Stomach (tissue), 4 donors: Measurements from ENCODE around the gene CACNA1I.

Experiments
- POLR2A ChIP-seq, 4 donors: fragments of 450-650 bp; IDR thresholded peaks; one replicate each; pipeline ENCODE4 v1.6.1; 2016; ENCODE audit warnings: antibody characterized with exemption in 4 of 4, control low read depth in 2 of 4, mild to moderate bottlenecking in 1 of 4, moderate library complexity in 1 of 4
- POLR2AphosphoS5 ChIP-seq, 3 donors: sonication (generic); formaldehyde crosslinking; IDR thresholded peaks; one replicate each; pipeline ENCODE4 v1.6.1; 2016; ENCODE audit warnings: antibody characterized with exemption in 3 of 3
- TF ChIP-seq, protein P1 (sequence below), 7 experiments: fragments of 450-650 bp in 4 of 7; fragments of 200-600 bp in 3 of 7; sonication (generic) in 3 of 7; IDR thresholded peaks; one replicate each; pipeline ENCODE4 v1.5.1; 2016 to 2019; ENCODE audit warnings: antibody characterized with exemption in 7 of 7, control low read depth in 2 of 7, mild to moderate bottlenecking in 1 of 7

DNA sequence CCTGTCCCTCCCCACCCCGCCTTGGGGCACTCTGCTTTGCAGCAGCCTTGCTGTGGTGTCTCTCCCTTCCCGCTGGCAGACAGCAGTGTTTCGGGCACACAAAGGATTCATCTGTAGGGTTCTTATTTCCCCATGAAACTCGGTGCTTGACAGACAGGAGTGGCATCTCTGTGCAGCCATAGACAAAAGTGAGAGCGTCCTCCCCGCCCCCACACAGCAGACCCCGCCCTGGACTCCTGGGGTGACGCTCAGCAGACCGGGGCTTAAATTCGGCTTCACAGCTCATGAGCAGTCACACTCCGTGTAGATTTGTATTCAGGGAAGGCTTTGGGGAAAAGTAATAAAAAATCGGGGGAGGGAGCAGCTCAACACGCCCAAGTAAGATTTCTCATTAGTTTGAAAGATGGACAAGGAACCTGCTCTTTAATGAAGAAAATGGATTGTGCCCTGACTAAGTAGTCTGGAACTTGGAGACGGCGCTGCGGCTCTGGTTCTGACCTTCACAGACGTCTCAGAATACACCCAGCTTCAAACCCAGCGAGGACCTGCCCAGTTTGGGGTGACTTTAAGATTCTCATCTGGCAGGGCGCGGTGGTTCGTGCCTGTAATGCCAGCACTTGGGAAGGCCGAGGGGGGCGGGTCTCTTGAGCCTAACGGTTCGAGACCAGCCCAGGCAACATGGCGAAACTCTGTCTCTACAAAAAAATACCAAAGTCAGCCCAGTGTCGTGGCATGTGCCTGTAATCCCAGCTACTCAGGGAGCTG, 136.0 kb downstream of the CACNA1I start:
- TF ChIP-seq, protein P1, sequence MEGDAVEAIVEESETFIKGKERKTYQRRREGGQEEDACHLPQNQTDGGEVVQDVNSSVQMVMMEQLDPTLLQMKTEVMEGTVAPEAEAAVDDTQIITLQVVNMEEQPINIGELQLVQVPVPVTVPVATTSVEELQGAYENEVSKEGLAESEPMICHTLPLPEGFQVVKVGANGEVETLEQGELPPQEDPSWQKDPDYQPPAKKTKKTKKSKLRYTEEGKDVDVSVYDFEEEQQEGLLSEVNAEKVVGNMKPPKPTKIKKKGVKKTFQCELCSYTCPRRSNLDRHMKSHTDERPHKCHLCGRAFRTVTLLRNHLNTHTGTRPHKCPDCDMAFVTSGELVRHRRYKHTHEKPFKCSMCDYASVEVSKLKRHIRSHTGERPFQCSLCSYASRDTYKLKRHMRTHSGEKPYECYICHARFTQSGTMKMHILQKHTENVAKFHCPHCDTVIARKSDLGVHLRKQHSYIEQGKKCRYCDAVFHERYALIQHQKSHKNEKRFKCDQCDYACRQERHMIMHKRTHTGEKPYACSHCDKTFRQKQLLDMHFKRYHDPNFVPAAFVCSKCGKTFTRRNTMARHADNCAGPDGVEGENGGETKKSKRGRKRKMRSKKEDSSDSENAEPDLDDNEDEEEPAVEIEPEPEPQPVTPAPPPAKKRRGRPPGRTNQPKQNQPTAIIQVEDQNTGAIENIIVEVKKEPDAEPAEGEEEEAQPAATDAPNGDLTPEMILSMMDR (IDR thresholded peaks at IDR 0.05), result no peak
- TF ChIP-seq POLR2A (IDR thresholded peaks at IDR 0.05), result no peak
- TF ChIP-seq POLR2AphosphoS5 (IDR thresholded peaks at IDR 0.05), result no peak
